WI38 (cell line): ENCODE results near the gene POTEF.
"Not testable (repeated sequence)": the region's sequence is repeated elsewhere in the genome, so short reads cannot be mapped to it uniquely, and the experiment has no call there.

Source experiments
- H3K4me3 ChIP-seq: 2 replicates; pipeline ENCODE4 v1.5.1; 2011; ENCODE audit warnings: low read depth, mild to moderate bottlenecking, control low read depth, low read length
- TF ChIP-seq, protein P1 (sequence below): IDR thresholded peaks from 2 replicates; pipeline ENCODE4 v1.5.1; 2012; ENCODE audit warnings: low read depth, mild to moderate bottlenecking, control low read depth, low read length

POTEF gene

DNA sequence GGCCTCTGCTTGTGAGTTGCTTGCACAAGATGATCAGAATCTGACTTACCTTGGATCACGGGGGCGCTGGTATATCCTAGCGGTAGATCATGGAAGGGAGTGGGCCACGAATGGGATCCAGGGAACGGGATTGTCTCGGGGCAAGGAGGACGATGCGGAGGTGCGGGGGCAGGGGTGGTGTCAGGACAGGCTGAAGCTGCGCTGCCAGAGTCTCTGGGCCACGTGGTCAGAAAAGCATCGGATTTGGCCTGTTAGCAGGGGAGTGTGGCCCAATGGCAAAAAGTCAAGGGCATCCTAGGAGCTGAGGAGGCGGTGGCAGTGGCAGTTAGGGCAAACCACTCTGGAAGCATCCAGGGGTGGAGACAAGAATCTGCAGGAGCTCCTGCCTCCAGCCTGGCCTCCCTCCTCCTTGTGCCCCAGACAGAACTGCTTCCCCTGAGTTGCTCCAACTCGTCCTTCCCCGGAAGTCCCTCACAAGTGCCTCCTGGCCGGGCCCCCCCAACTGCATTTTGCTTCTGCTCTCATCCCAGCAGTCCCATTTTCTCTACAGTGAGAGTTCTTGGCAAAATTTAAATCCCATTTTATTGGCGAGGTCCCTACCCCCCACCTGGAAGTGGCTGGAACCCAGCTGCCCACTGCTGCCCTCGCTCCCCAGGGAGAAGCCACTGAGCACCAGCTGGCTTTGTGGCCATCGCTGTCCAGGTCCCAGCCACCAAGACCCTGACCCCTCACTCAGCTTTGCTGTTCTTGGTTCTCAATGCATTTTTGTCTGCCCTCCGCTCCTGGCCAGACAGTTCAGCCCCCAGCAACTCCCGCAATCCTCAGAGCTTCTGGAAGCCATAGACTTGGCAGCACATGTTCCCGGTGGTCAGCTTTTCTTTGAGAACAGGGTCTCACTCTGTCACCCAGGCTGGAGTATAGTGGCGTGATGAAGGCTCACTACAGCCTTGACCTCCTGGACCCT, 21.4 kb upstream of the POTEF start:
- TF ChIP-seq, protein P1, sequence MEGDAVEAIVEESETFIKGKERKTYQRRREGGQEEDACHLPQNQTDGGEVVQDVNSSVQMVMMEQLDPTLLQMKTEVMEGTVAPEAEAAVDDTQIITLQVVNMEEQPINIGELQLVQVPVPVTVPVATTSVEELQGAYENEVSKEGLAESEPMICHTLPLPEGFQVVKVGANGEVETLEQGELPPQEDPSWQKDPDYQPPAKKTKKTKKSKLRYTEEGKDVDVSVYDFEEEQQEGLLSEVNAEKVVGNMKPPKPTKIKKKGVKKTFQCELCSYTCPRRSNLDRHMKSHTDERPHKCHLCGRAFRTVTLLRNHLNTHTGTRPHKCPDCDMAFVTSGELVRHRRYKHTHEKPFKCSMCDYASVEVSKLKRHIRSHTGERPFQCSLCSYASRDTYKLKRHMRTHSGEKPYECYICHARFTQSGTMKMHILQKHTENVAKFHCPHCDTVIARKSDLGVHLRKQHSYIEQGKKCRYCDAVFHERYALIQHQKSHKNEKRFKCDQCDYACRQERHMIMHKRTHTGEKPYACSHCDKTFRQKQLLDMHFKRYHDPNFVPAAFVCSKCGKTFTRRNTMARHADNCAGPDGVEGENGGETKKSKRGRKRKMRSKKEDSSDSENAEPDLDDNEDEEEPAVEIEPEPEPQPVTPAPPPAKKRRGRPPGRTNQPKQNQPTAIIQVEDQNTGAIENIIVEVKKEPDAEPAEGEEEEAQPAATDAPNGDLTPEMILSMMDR: no peak
- no peak overlapping the region for H3K4me3 ChIP-seq

DNA sequence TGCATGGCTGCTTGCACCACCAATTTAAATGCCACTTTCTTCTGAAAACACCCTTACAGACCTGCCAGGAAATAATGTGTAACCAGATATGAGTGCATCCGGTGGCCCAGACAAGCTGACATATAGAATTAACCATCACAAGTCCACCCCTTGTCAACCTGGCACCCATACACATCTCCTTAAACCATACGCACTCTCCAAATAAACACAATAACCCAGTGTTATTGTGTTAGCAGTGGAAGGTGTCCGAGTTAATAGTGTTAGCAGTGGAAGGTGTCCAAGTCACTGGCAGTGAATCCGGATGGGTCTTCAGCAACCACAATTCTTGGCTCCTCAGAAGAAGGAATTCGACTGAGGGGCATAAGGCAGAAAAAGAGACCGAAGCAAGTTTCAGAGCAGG, 19.5 kb upstream of the POTEF start:
- H3K4me3 ChIP-seq: not testable (repeated sequence)

DNA sequence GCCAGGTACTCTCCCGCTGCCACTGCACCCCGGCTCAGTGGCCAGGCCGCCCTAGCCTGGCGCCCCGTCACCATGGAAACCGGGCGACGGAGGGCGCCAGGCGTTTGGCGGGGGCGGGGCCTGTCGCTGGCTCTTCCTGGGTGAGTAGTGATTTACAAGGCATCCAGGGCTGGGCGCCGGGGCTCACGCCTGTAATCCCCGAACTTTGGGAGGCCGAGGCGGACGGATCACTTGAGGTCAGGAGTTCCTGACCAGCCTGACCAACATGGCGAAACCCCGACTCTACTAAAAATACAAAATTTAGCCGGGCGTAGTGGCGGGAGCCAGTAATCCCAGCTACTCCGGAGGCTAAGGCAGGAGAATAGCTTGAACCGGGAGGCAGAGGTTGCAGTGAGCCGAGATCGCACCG, 16.0 kb upstream of the POTEF start, which contains the start of gene CCDC74B:
CCDC74B (minus strand) TSS at position 107 of the 409 bp plus-strand sequence. CDS start 116 bp downstream, outside the sequence.
- peak within 1 kb of the TSS; percentile 46 for H3K4me3 ChIP-seq

DNA sequence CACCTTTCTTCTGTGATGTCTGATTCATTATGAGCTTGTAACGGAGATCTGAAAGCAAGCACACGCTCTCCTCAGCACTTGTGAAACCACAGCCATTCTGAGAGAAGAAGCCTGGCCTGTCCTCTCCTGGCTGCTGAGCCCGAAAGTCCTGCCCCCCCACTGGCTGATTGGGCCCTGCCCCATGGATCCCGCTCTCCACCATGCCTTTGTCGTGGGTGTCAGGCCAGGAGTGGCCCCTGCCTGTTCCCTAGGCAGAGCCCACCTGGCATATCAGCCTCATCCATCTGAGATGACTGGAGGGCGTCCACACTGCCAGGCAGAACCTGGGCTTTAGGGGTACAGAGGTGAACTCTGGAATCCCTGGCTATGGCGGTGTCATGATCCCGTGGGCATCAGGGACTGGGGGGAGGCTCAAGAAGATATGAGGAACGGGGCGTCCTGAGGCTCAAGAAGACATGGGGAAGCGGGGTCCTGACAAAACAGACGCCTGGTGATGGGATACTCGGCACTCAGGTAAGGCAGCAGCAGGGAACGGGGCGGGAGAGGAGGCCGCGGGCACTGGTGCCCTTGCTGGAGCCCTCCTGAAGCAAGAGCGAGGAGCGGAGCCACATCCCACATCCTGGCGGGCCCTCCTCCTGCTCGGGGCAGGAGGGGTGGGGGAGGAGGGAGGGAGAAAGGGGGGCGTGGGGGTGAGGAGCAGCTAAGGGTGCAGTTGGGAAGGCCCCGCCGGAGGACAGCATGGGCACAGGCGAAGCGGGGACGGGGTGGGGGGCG, 14.4 kb upstream of the POTEF start:
- not testable (repeated sequence) for H3K4me3 ChIP-seq

DNA sequence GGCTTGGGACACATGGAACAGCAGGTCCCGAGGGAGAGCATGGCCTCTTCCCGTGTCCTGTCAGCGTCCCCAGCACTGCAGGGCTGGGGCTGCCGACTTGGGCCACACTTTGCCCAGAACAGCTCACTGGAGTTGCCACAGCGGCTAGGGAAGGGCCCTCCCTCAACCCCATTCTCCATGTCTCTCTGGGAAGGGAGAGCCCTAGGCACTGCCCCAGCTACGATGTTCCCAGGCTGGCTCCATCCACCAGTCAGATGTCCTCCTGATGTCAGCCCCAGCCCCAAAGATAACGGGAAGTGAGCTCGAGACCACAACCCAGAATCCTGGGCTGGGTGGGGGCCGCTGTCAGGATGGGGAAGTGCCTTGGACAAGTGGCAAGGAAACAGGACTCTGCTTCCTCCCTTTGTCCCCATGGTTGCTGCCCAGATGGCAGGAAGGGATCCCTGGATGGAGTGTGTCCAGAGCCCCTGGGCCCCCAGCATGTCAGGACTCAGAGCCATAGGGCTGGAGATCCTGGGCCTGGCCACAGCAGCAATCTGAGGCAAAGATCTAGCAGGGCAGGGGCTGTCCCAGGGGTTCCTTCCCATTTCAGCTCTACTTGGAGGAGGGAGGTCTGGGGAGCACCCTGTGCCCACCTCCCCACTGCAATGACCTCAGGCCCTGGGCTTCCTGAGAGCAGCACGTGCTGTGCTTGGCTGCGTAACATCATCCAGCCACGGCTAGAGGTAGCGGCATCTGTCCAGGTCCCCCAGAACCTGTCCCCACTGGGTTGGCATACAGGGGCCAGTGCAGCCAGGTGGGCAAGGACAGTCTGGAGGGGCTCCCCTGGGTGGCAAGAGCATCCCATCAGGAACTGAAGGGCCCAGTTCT, 13.6 kb upstream of the POTEF start:
- H3K4me3 ChIP-seq: not testable (repeated sequence)

DNA sequence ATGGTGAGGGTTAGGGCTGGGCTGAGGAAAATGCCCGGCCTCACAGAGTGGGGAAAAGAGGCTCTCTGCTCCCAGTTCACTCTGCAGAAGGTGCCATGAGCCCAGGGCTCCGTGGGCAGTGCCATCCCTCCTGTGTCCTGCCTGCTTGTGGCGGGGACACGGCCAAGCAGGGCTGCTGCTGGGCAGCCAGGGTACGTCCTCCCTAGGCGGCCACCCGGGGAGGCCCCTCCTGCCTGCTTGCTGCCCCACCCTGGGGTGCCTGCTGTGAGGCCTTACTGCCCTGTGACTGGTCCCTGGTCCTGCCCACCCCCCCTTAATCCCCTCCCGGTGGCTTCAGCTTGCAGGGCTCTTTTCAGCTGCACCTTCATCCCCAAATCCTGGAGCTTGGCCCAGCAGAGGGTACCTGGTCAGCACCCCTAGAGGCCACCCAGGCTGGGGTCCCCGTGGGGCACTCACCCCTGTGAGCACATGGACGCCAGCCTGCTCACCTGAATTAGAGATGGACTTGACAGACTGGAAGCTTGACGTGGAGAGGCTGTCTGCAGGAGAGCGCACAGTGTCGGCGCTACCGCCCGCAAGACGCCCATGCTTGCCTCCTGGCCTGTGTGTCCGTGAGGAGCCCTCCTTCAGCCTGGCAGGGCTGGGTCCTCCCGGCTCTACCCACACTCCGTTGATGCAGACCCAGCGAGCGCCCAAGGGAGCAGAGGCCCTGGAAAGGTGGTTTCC, 12.8 kb upstream of the POTEF start:
- not testable (repeated sequence) for H3K4me3 ChIP-seq

DNA sequence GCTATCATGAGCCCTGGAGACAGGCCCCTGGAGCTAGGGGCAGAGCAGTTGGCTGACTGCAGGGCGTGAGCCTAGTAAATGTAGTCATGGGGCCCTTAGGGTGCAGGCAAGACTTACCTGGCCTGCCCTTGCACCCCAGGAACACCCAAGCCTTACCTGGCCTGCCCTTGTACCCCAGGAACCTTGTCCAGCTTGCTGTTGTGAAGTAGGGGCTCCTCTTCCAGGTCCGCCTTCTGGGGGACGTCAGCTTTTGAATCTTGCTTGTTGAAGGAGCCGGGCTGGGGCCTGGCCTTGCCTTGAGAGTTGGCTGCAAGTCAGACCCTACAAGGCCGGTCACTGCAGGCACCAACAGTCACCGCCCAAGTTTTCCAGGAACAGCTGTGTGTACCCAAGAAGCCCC, 12.0 kb upstream of the POTEF start:
- H3K4me3 ChIP-seq: not testable (repeated sequence)

DNA sequence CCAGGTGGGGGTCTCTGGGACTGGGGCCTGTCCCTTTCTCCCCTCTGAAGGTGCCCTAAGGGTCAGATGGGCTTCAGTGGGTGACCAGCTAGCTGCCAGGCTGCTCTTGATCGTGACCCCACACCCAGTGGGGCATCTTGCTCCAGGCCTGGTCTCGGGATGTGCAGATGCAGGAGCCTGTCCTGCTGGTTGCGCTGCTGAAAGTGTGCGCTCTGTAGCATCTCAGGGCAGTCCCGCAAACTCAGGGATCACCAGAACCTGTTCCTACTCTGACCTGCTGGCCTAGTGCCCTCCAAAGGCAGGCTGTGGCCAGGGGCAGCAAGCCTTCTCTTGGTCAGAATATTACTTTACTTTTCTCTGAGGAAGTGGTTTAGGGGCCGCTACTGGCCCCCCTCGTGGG, 11.5 kb upstream of the POTEF start:
- not testable (repeated sequence) for H3K4me3 ChIP-seq

DNA sequence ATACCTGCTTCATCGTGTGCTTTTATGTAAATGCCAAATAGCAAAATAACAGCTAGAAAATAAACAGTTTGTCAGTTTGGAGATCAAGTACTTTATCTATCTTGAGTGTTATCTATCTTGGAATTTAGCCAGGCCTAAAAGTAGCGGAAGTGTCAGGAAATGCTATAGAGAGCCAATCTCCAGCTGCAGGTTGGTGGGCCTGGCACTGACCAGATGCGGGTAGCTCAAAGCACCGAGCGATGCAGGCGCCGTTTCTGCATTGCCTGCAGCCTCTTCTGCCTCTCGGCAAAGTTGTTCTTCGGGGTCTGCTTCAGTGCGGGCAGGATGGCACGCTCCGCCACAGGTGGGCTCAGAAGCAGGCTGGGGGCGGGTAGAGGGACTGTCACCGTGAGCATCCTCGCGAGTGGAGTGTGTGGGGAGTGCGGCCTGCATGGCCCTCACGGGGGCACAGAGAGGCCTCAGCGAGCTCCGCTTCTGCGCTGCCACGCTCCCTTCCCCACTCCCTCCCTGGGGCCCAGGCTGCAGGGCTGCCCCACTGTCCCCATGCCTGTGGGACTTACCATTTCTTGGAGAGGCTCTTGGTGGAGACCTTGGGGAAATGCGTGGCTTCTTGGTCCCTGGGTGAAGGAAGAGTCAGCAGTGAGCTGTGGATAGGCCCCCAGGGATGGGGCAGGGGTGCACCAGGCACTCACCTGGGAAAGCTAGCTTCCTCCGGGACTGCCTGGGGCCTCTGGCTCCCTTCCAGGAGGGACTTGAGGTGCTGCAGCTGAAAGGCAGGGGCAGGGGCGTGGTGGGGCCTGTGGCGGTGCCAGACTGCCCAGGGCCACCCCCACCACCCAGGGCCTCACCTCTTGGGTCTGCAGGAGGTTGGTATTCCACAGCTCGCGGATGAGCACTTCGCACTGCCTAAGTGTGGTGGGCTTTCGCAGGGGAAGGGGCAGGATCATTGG, 10.6 kb upstream of the POTEF start:
- H3K4me3 ChIP-seq: not testable (repeated sequence)

DNA sequence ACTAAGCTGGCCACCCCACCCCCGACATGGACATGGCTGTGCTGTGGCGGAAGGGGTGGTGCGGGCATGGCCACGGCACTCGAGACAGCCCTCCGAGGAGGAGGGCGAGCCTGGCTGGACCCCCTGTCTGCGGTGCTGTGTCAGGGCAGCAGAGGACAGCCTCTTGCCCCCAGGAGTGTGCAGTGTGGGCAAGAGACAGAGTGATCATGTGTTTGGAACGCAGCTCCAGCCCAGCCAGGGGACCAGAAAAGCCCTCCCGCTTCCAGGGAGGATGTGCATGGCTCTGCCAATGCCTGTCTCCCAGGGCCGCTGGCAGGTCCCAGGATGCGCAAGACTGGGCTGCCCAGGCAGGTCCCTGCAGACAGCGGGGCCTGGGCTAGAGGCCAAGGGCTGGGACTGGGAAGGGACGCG, 9.8 kb upstream of the POTEF start:
- H3K4me3 ChIP-seq: not testable (repeated sequence)

DNA sequence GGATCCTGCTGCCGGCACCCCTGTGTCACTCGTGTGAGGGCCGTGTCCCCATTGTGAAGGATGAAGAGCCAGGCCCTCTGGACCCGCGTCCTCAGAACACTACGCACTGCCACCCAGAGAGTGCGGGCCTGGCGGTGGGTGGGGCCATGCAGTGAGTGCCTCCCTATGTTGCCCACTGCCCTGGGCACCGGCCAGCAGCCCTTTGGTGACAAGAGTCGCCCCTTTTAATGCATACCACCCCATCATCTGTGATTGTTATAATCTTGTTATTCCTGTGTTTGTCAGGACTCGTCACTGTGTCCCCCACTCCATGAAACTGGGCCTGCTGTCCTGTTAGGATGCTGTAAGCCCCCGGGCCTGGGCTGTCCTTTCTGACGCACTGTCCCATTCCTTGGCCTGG, 9.3 kb upstream of the POTEF start:
- not testable (repeated sequence) for H3K4me3 ChIP-seq

DNA sequence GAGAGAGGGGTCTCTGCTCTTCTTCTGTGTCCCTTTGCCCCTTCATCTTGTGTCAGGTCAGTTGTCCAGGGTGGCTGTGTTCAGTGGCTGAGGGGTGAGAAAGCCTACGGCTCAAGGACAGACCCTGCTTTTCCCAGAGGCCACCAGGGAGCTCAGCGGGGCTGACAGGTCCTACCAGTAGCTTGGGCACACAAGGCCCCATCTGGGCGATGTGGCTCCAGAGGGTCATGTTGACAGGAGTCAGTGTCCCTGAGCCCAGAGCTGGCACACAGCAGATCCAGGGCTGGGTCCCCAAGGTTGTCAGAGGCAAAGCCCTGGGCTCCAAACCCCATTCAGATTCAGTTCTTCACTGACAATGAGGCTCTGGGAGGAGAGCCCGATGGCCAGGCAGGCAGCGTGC, 8.1 kb upstream of the POTEF start:
- not testable (repeated sequence) for H3K4me3 ChIP-seq

DNA sequence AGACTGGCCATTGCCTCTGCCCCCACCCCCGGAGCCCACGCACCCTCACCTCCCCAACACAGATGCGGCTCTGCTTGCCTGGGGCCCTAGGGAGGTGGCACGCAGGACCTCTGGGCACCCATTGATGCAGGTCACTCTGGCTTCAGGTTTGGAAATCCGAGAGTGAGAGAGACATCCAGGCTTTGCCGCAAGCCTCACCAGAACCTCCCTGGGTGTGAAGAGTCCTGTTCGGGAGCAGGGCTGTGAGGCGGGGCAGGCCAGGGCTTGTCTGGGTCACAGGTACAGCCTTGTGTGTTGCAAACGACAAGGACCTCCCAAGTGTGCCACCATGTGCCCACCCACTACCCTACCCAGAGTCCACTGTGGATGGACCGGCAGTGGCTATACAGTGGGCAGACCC, 7.5 kb upstream of the POTEF start:
- H3K4me3 ChIP-seq: not testable (repeated sequence)
